Stimulated activated CD8-positive, alpha-beta memory T cell treated with anti-CD3 and anti-CD28 coated beads, Interleukin-12 subunit alpha, Interleukin-12 subunit beta, amount 100 ng/mL, for 4 hours (primary cell): ENCODE results near the gene CDH12.

Source experiments
- DNase-seq: peaks from one replicate; pipeline ENCODE4 v3.0.0-alpha.2; 2020; ENCODE audit warnings: low read depth

Gene CDH12

DNA sequence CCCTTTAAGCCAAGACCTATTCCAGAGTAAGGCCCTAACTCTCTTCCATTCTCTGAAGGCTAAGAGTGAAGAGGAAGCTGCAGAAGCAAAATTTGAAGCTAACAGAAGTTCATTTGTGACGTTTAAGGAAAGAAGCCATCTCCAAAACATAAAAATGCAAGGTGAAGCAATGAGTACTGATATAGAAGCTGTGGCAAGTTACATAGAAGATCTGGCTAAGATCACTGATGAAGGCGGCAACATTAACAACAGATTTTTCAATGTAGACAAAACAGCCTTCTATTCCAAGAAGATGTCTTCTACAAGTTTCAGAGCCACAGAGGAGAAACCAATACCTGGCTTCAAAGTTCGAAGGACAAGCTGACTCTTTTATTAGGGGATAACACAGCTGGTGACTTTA is 1143.4 kb downstream of the CDH12 start:
- DNase-seq, result no peak

DNA sequence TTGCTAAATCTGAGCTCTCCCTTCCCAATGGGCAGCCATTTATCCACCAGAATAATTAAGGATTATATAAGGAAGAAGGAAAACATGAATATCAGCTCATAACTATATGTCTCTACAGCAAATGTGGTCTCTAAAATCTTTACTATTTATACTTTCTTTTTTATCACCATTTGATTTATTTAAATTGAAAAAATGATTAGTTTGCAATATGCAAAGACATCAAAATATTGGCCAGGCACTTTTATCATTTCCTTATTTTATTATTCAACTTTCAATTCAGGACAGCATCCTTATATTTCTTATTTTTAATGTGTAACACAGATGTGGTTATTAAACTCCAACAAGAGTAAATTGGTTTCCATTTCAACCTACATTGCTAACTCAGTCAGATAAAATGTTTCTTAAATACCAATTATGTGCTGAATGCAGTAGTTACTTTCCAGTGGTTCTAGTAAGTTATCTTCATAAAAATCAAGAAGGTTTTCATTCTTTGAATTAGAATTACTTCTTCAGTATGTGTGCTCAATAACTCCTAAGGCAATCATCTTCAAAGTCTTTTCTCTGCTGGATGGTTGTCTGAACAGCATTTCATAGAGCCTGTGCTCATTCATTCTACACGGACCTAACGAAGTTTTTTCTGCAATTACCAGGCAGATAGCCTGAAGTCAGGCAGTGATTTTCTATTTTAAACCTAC is 1148.0 kb downstream of the CDH12 start:
- no peak for DNase-seq

DNA sequence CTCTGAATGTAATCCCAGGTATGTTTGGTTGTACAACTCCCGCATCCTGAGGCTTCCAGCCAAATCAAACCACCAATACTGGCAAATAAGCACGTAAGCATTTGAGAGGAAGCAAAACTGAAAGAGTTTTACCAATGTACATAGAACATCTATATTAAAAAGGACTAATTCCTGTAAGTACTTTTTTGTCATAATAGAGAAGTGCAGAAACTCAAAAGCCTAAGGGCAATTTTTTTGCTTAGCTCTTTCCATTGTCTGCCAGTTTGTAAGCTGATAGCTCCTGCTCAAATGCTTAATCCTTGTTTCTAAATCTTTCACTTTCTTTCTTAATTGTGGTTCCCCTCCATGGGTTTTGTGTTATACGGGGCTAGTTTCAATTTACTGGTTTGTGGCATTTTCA is 1151.8 kb downstream of the CDH12 start:
- no peak for DNase-seq
